H1 (cell line): ENCODE measurements around the gene AGR2. TPM values are rescaled to one million over a fixed set of nuclear protein-coding genes. Genes with fewer than 3 reads are reported as not detected.

Source experiments
- CTCF ChIA-PET: fragments of 300-600 bp; sonication (Branson Sonifier 250); formaldehyde crosslinking; loops from one replicate; lab custom pipeline; 2021; ENCODE audit not compliant: partially characterized antibody; lab: Charles Lee
- POLR2A ChIA-PET: fragments of 300-600 bp; sonication (Branson Sonifier 250); formaldehyde crosslinking; loops from one replicate; lab custom pipeline; 2021; ENCODE audit warnings: inconsistent platforms; ENCODE audit not compliant: partially characterized antibody; lab: Charles Lee
- DNase-seq, 2 experiments: peaks; one replicate each; pipeline versions ENCODE4 v3.0.0 to v3.0.0-alpha.2; 2010 to 2022; ENCODE audit warnings: low spot score in 2 of 2, low read depth in 1 of 2, mixed read lengths in 1 of 2
- FAIRE-seq: peaks from 2 replicates; lab custom pipeline; 2011; peaks lifted over from hg19 to GRCh38; lab: Jason Lieb, UNC
- H2AFZ ChIP-seq: 2 replicates; pipeline ENCODE4 v1.8.1; 2012; ENCODE audit warnings: low read length, inconsistent platforms
- H2AK5ac ChIP-seq: 2 replicates; pipeline ENCODE4 v1.6.1; 2013; ENCODE audit warnings: low read depth, low read length
- H2BK120ac ChIP-seq: replicated peaks from 2 replicates; pipeline ENCODE3; 2013; ENCODE audit warnings: low read depth, low read length, inconsistent platforms
- H2BK12ac ChIP-seq: 2 replicates; pipeline ENCODE4 v1.6.1; 2013; ENCODE audit warnings: low read depth, low read length
- H2BK15ac ChIP-seq: 2 replicates; pipeline ENCODE4 v1.6.1; 2013; ENCODE audit warnings: low read length
- H2BK20ac ChIP-seq: 2 replicates; pipeline ENCODE4 v1.6.1; 2013; ENCODE audit warnings: low read length
- H2BK5ac ChIP-seq: 2 replicates; pipeline ENCODE4 v1.6.1; 2013; ENCODE audit warnings: low read depth, low read length
- H3K14ac ChIP-seq: 2 replicates; pipeline ENCODE4 v1.6.1; 2013; ENCODE audit warnings: inconsistent platforms; ENCODE audit not compliant: insufficient read length
- H3K18ac ChIP-seq: 2 replicates; pipeline ENCODE4 v1.6.1; 2013; ENCODE audit warnings: low read length; ENCODE audit errors: extremely low read depth
- H3K23ac ChIP-seq: 2 replicates; pipeline ENCODE4 v1.6.1; 2013; ENCODE audit warnings: inconsistent platforms; ENCODE audit not compliant: insufficient read length
- H3K23me2 ChIP-seq: 2 replicates; pipeline ENCODE4 v1.6.1; 2013; ENCODE audit warnings: low read depth, low read length
- H3K27ac ChIP-seq: 2 replicates; pipeline ENCODE4 v1.6.1; 2011; ENCODE audit warnings: low read depth, low read length, inconsistent platforms
- H3K27me3 ChIP-seq, 4 experiments: replicated peaks in 1 of 4; 1 replicate in 1 of 4; 2 replicates in 3 of 4; pipeline versions ENCODE4 v1.6.1 to v1.8.1; 2011 to 2013; ENCODE audit warnings: low read length in 3 of 4, mild to moderate bottlenecking in 3 of 4, inconsistent platforms in 2 of 4, mixed read lengths in 2 of 4, moderate library complexity in 1 of 4; ENCODE audit not compliant: control insufficient read depth in 3 of 4, insufficient read depth in 3 of 4; ENCODE audit errors: extremely low read depth in 1 of 4
- H3K36me3 ChIP-seq, 4 experiments: 2 replicates each; pipeline versions ENCODE4 v1.6.1 to v1.8.1; 2011 to 2013; ENCODE audit warnings: mild to moderate bottlenecking in 4 of 4, low read length in 3 of 4, moderate library complexity in 2 of 4, control low read depth in 1 of 4, inconsistent platforms in 1 of 4; ENCODE audit not compliant: insufficient read depth in 4 of 4, control insufficient read depth in 2 of 4
- H3K4ac ChIP-seq: replicated peaks from 2 replicates; pipeline ENCODE3; 2013; ENCODE audit warnings: low read length, low read depth, mixed read lengths, inconsistent platforms; ENCODE audit not compliant: insufficient read length
- H3K4me1 ChIP-seq, 4 experiments: replicated peaks in 1 of 4; 1 replicate in 1 of 4; 2 replicates in 3 of 4; pipeline versions ENCODE4 v1.6.1 to v1.8.1; 2011 to 2013; ENCODE audit warnings: low read length in 3 of 4, inconsistent platforms in 2 of 4, mixed read lengths in 1 of 4; ENCODE audit not compliant: insufficient read depth in 4 of 4, control insufficient read depth in 3 of 4
- H3K4me2 ChIP-seq, 2 experiments: 2 replicates each; pipeline versions ENCODE4 v1.6.1 to v1.8.1; 2011 to 2013; ENCODE audit warnings: low read depth in 2 of 2, low read length in 2 of 2, control low read depth in 1 of 2, inconsistent platforms in 1 of 2, mild to moderate bottlenecking in 1 of 2; ENCODE audit not compliant: insufficient read depth in 1 of 2
- H3K4me3 ChIP-seq, 4 experiments: fragments of 200-600, 300-600 bp in 1 of 4; sonication (generic), shearing (Covaris generic), sonication (Bioruptor Twin) in 1 of 4; 2 replicates each; pipeline versions ENCODE4 v1.5.1 to v1.8.1; 2011 to 2016; ENCODE audit warnings: low read length in 4 of 4, low read depth in 3 of 4, control low read depth in 2 of 4, inconsistent platforms in 2 of 4, mild to moderate bottlenecking in 2 of 4, mixed read lengths in 1 of 4, moderate library complexity in 1 of 4; ENCODE audit not compliant: insufficient read depth in 2 of 4; ENCODE audit errors: extremely low read depth in 1 of 4
- H3K56ac ChIP-seq: replicated peaks from 2 replicates; pipeline ENCODE3; 2013; ENCODE audit warnings: low read depth, mild to moderate bottlenecking, mixed read lengths, low read length, inconsistent platforms; ENCODE audit not compliant: insufficient read length
- H3K79me1 ChIP-seq: 2 replicates; pipeline ENCODE4 v1.6.1; 2013; ENCODE audit warnings: low read depth, low read length, control low read depth
- H3K79me2 ChIP-seq, 2 experiments: 2 replicates each; pipeline versions ENCODE4 v1.6.1 to v1.8.1; 2012 to 2013; ENCODE audit warnings: low read length in 2 of 2, mild to moderate bottlenecking in 2 of 2, inconsistent platforms in 1 of 2; ENCODE audit not compliant: insufficient read depth in 2 of 2, control insufficient read depth in 1 of 2
- H3K9ac ChIP-seq, 4 experiments: replicated peaks in 1 of 4; 1 replicate in 1 of 4; 2 replicates in 3 of 4; pipeline versions ENCODE4 v1.6.1 to v1.8.1; 2011 to 2013; ENCODE audit warnings: low read depth in 3 of 4, low read length in 3 of 4, control low read depth in 2 of 4, mild to moderate bottlenecking in 2 of 4, moderate library complexity in 2 of 4, inconsistent platforms in 1 of 4; ENCODE audit errors: extremely low read depth in 1 of 4
- H3K9me3 ChIP-seq, 2 experiments: 2 replicates each; pipeline versions ENCODE4 v1.6.1 to v1.8.1; 2012 to 2013; ENCODE audit warnings: mild to moderate bottlenecking in 2 of 2, moderate library complexity in 2 of 2, control low read depth in 1 of 2, inconsistent platforms in 1 of 2, low read depth in 1 of 2, low read length in 1 of 2, mixed read lengths in 1 of 2; ENCODE audit not compliant: insufficient read depth in 2 of 2
- H4K20me1 ChIP-seq, 2 experiments: replicated peaks in 1 of 2; 2 replicates each; pipeline versions ENCODE3 to v1.8.1; 2011 to 2013; ENCODE audit warnings: inconsistent platforms in 2 of 2, low read length in 2 of 2, mild to moderate bottlenecking in 1 of 2; ENCODE audit not compliant: insufficient read depth in 2 of 2, control insufficient read depth in 1 of 2
- H4K5ac ChIP-seq: 2 replicates; pipeline ENCODE4 v1.6.1; 2013; ENCODE audit warnings: low read length, low read depth, mixed read lengths, inconsistent platforms; ENCODE audit not compliant: insufficient read length
- H4K8ac ChIP-seq: 2 replicates; pipeline ENCODE4 v1.8.0; 2013; ENCODE audit warnings: mild to moderate bottlenecking, moderate library complexity, low read length, inconsistent platforms; ENCODE audit not compliant: insufficient read depth; ENCODE audit errors: extremely low read depth
- H4K91ac ChIP-seq: replicated peaks from 2 replicates; pipeline ENCODE3; 2013; ENCODE audit warnings: low read length, mixed read lengths, inconsistent platforms; ENCODE audit not compliant: insufficient read length
- BACH1 ChIP-seq: IDR thresholded peaks from 2 replicates; pipeline ENCODE4 v1.6.1; 2012; ENCODE audit warnings: low read length, improper control_type of control experiment
- CREB1 ChIP-seq: IDR thresholded peaks from 2 replicates; pipeline ENCODE4 v1.6.1; 2012; ENCODE audit warnings: inconsistent platforms
- NANOG ChIP-seq: IDR thresholded peaks from 2 replicates; pipeline ENCODE4 v1.6.1; 2011; ENCODE audit warnings: low read length, low read depth, mild to moderate bottlenecking, inconsistent platforms; ENCODE audit not compliant: insufficient read depth, poor library complexity, severe bottlenecking
- RBBP5 ChIP-seq: IDR thresholded peaks from 2 replicates; pipeline ENCODE4 v1.7.1; 2012; ENCODE audit warnings: low read depth, mild to moderate bottlenecking, inconsistent platforms, low read length, moderate library complexity, borderline replicate concordance
- RNF2 ChIP-seq: fragments of 200-900, 300-1000 bp; sonication (generic); IDR thresholded peaks from 2 replicates; pipeline ENCODE4 v1.7.1; 2016; ENCODE audit warnings: borderline replicate concordance, low read depth, mild to moderate bottlenecking, antibody characterized with exemption, low read length; ENCODE audit not compliant: poor library complexity, severe bottlenecking; ENCODE audit errors: missing control alignments
- SIX5 ChIP-seq: IDR thresholded peaks from 2 replicates; pipeline ENCODE4 v1.6.1; 2011; ENCODE audit warnings: mild to moderate bottlenecking, low read depth, low read length
- SRF ChIP-seq: IDR thresholded peaks from 2 replicates; pipeline ENCODE4 v1.6.1; 2011; ENCODE audit warnings: mild to moderate bottlenecking, low read depth, low read length, moderate library complexity
- YY1 ChIP-seq: IDR thresholded peaks from 2 replicates; pipeline ENCODE4 v1.6.1; 2011; ENCODE audit warnings: low read depth, mild to moderate bottlenecking, low read length
- WGBS, 2 experiments: shearing (Covaris generic) in 1 of 2; methylation state at CpG; one replicate each; pipeline versions ENCODE4 v1.1.6 to v1.1.7; 2013 to 2015; ENCODE audit warnings: low lambda C conversion rate in 2 of 2, mixed read lengths in 2 of 2, inconsistent platforms in 1 of 2, low coverage in 1 of 2, missing lambda C conversion rate in 1 of 2; ENCODE audit not compliant: insufficient replicate concordance in 2 of 2, insufficient coverage in 1 of 2, insufficient read length in 1 of 2; ENCODE audit errors: extremely low coverage in 1 of 2, missing lambda C conversion rate in 1 of 2; 5-methylcytosine and 5-hydroxymethylcytosine counted together
- polyA plus RNA-seq, 7 experiments: library from polyadenylated mRNA; depleted of rRNA in 3 of 7; stranded (reverse) in 5 of 7; unstranded in 2 of 7; fragments of >200 nt in 5 of 7; fragments of 200-250 nt in 2 of 7; gene quantifications; 1 replicate in 5 of 7; 2 replicates in 1 of 7; 4 replicates in 1 of 7; pipeline versions ENCODE4 v1.2.1 to v1.2.3, GENCODE V29; 2011 to 2013; ENCODE audit warnings: missing spikeins in 2 of 7, mixed read lengths in 2 of 7
- total RNA-seq: library from RNA; stranded (reverse); fragmentation: NEBNext Ultra II Directional; extraction: Animal tissue kit (Norgen Biotek cat#: 25700); gene quantifications from 2 replicates; pipeline ENCODE4 v1.2.1, GENCODE V29; 2021
- TF ChIP-seq, protein P1 (sequence below): IDR thresholded peaks from 2 replicates; pipeline ENCODE4 v1.6.1; 2012; ENCODE audit warnings: low read length, inconsistent platforms
- TF ChIP-seq, protein P2 (sequence below): IDR thresholded peaks from 2 replicates; pipeline ENCODE4 v1.6.1; 2011; ENCODE audit warnings: low read depth, mild to moderate bottlenecking, low read length; ENCODE audit not compliant: insufficient read depth

AGR2 gene
- total and polyA plus RNA-seq, 2 of the 8 experiments (the other 6 are each of a cell fraction or from before 2014, with no cell fraction given): not detected

DNA sequence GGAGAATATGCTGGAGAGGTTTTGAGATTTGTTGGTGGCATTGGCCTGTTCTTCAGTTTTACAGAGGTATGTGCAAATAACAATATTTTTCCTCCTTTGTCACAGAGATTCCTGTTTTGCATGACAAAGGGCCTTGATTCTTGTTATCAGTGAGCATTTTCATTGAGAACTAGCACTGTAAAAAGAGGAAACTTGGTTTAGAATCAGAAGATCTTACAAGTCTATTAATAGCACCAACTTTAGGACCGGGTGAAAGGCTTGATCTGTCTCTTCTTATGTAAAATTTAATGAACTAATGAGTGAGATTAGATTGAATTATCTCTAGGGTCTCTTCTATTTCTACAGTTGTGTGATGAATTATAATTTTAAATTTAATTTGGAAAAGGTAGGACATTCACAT lies 25.7 kb downstream of the AGR2 start:
- Histone ChIP-seq H4K5ac (no peak overlapping the region), H3K23ac (no peak overlapping the region), H3K23me2 (no peaks in the 10 kb centered on the region), H3K18ac (no peak overlapping the region), H3K56ac (no peak overlapping the region), H3K36me3 (no peaks in the 10 kb centered on the region; a peak in 1 of 8 replicates), H3K27ac (no peak overlapping the region), H2BK20ac (no peak overlapping the region), H4K91ac (no peak overlapping the region), H4K20me1 (no peaks in the 10 kb centered on the region), H3K9ac (no peak overlapping the region), H2BK120ac (no peak overlapping the region), H2AFZ (no peak overlapping the region), H2BK5ac (no peak overlapping the region), H3K4ac (no peak overlapping the region), H3K4me3 (no peak overlapping the region), H3K27me3 (no peaks in the 10 kb centered on the region), H3K9me3 (no peaks in the 10 kb centered on the region), H2AK5ac (no peak overlapping the region), H2BK12ac (no peak overlapping the region), H2BK15ac (no peak overlapping the region), H3K79me1 (no peaks in the 10 kb centered on the region; the same call in 1 of the 2 replicates), H3K4me1 (peaks cover 0 to 8% (median 4%) of the 10 kb centered on the region in 4 experiments; a peak in 3 of 7 replicates), H3K4me2 (no peak overlapping the region), H4K8ac (no peak overlapping the region), H3K79me2 (peaks cover 0 to 4% of the 10 kb centered on the region in 2 experiments; a peak in 1 of 4 replicates), H3K14ac (no peak overlapping the region)
- no peak for DNase-seq
- no peak for FAIRE-seq
- no peak for TF ChIP-seq RBBP5
- no peak for TF ChIP-seq BACH1
- TF ChIP-seq YY1: no peak
- no peak for TF ChIP-seq SIX5
- TF ChIP-seq, protein P1, sequence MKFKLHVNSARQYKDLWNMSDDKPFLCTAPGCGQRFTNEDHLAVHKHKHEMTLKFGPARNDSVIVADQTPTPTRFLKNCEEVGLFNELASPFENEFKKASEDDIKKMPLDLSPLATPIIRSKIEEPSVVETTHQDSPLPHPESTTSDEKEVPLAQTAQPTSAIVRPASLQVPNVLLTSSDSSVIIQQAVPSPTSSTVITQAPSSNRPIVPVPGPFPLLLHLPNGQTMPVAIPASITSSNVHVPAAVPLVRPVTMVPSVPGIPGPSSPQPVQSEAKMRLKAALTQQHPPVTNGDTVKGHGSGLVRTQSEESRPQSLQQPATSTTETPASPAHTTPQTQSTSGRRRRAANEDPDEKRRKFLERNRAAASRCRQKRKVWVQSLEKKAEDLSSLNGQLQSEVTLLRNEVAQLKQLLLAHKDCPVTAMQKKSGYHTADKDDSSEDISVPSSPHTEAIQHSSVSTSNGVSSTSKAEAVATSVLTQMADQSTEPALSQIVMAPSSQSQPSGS: no peak
- no peak for TF ChIP-seq NANOG
- no peak for TF ChIP-seq SRF
- no peak for TF ChIP-seq RNF2
- TF ChIP-seq, protein P2, sequence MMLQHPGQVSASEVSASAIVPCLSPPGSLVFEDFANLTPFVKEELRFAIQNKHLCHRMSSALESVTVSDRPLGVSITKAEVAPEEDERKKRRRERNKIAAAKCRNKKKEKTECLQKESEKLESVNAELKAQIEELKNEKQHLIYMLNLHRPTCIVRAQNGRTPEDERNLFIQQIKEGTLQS: no peak
- TF ChIP-seq CREB1: no peak
- CTCF ChIA-PET: interaction anchor here (2.3 kb wide), 1 partner anchor 20 kb away, joined by 11 read pairs; no protein-coding TSS in a partner anchor
- POLR2A ChIA-PET: no interaction called here
- 86% methylated on average over 1 of the region's 1 CpG; no CpG with 5 or more reads in 1 of the 2 experiments for WGBS, 2 experiments
